CD4-positive, alpha-beta T cell treated with Interleukin-4 for 4 hours (primary cell): ENCODE data around the gene HBS1L.

Source experiments
- DNase-seq: peaks from one replicate; pipeline ENCODE4 v3.0.0-alpha.2; 2020

The HBS1L gene

GRCh38 chr6:135054569-135055498 is at the start of gene HBS1L:
HBS1L (minus strand) TSS chr6:135054822; CDS start chr6:135054691, 131 bp downstream.
- DNase-seq = peak; percentile 97

DNA sequence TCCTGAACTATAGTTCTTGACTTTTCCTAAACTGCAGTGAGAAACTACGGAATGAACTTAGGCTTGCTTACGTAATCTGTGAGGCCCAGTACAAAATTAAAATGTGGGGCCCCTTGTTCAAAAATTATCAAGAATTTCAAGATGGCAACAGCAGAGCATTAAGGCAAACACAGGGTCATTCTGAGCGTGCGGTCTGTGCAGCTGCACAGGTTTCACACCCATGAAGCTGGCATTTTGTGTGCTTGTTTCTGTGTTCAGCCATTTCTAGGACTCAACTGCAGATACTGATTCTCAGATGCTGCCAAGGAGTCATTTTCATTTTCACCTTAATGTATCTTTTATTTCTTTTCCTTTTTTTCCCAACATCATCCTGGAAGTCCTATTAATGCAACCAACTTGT is 49.6 kb upstream of the HBS1L start:
- no peak for DNase-seq

DNA sequence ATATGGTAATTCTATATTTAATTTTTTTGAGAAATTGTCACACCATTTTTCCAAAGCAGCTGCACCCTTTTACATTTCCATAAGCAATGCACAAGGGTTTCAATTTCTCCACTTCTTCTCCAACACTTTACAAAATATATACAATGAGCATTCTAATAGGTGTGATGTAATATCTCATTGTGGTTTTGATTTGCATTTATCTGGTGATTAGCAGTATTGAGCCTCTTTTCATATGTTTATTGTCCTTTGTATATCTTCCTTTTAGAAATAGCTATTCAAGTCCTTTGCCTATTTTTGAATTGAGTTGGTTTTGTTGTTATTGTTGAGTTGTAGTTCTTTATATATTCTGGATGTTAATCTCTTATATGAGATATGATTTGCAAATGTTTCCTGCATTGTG is 47.6 kb upstream of the HBS1L start:
- DNase-seq = no peak

- DNase-seq = no peak
These were observed 42.5 kb upstream of the HBS1L start for GRCh38 chr6:135097172-135097571.

DNA sequence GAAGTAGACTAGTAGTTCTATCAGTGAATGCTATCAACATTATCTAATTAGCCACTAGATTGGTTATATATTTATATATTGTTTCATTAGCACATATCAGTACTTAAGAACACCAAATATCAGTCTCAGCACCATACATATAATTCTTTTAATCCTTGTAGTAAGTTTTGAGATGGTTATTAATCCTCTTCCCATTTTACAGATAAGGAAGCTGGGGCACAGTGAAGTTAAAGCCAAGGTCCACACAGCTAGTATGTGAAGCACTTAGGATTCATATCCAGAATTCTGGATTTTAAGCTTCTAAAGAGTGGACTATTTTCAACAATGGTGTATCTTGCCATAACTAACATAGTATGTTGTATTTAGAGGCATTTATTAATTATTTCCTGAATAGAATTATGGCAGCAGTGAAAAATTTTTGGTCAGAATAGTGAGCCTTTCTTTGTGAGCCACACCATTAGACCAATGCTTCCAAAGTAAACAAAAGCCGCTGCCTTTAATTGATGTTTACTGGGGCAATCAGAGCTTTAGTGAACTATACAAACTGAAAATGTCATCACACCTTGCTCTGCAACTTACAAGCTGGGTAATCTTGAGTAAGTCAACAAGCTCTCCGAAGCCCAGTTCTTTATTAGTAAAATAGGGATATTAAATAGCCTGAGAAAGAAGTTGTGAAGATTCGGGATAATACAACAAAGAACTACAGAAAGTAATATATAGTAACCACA is 41.9 kb upstream of the HBS1L start:
- DNase-seq = no peak

GRCh38 chr6:135095716-135096115 is 41.1 kb upstream of the HBS1L start:
- DNase-seq = no peak

DNA sequence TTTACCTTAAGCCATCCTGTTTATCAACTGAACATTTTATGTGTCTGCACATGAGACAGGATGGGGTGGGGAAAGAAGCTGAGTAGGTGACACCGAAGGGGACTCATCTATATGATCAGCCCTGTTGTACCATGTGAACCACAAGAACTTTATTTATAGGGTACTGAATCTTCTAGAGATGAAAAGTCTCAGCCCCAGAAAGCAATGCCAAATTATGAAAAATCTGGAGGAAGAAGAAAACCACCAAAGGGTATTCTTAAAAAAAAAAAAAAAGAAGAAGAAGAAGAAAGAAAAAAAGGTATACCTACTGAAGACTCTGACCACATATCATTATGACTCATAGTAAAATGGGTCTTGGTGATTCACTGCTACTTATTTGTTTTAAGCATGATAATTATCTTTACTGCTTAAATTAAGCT is 39.8 kb upstream of the HBS1L start:
- peak; percentile 92 for DNase-seq

GRCh38 chr6:135093578-135093977 is 39.0 kb upstream of the HBS1L start:
- no peak for DNase-seq

DNA sequence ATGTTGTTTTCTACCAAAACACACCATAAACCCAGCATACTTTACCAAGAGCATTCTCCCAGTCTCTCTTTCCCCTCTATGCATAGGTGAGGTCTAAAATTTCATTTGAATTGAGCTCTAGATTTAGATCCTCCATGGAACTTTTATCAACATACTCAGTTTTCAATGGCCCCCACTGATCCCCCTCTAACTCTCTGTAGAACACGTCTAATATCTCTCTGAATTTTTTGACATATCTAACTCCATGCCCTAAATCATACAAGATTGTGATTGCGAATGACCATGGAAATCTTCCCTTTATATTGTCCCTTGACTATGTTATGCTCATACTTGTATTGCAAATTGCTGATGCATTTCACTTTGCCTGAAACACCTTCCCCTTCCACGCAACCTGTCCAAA is 38.1 kb upstream of the HBS1L start:
- no peak for DNase-seq

DNA sequence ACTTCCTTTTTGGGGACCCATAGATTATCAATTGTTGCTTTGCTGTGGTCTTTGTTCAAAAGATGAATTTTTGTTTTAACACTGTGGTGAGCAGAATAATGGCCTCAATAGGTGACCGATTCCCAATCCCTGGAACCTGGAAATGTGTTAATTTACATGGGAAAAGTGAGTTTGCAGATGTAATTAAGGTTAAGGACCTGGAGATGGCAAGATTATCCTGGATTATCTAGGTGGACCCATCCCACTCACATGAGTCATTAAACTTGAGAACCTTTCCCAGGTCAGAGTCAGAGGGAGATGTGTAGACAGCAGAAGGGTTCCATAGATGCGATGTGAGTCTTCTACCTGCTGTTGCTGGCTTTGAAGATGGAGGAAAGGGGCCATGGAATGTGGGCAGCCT is 36.2 kb upstream of the HBS1L start:
- no peak for DNase-seq

- DNase-seq = no peak
These were observed 35.3 kb upstream of the HBS1L start for GRCh38 chr6:135089901-135090300.

- peak; percentile 65 for DNase-seq
These were observed 34.5 kb upstream of the HBS1L start for GRCh38 chr6:135088818-135089809.

DNA sequence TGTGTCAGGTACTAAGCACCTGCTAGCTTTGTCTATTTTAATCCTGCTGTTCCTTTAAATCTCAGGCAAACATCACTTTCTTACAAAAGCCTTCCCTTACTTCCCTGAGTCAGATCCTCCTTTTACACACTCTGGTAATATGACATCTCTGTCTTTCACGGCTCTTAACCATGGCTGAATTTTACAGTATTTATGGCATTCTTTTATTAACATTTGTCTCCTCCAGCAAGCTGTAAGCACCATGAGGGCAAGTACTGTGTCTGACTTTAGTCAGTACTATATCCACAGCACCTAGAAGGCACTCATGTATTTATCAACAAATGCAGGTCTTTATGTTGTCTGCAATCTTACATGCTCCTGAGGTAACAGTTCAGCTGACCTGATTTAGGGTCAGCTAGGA is 33.7 kb upstream of the HBS1L start:
- no peak for DNase-seq

DNA sequence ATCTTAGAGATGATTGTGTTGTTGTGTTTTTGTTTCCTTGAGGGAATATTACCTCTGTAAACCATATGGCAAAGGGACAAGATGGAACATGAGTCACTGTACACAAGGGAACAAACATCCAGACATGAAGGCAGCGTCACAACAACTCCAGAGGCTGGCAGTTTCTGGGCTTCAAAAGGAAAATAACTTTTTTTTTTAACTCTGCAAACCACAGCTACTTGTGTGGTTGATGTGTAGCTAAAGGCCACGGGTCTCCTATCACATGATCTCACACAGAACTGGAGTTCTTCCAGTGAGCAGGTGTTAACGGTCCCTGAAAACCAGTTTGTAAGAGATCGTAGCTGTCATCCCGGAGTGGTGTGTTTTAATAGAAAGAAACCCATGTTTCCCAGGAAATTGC is 33.2 kb upstream of the HBS1L start:
- peak; percentile 78 for DNase-seq

DNA sequence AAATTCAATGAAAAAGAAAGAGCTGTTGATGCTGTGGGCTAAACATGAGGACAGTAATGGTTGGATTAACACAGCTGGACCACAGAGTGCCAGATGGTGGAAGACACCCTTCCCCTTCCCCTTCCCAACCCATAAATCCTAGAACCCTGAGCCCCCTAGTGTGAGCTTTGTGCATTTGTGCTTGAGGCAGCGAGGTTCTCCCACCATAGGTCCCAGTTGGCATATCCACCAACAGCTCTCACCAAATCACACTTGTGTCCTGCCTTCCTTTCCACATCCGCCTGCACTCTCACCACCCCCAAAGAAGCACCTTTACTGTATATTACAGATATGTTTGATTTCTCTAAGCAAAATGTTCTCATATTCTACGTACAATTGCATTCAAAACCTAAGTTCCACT is 32.8 kb upstream of the HBS1L start:
- no peak for DNase-seq

- DNase-seq = no peak
These were observed 31.8 kb upstream of the HBS1L start for GRCh38 chr6:135086414-135086764.

- no peak for DNase-seq
These were observed 31.2 kb upstream of the HBS1L start for GRCh38 chr6:135085700-135086413.

- no peak for DNase-seq
These were observed 30.3 kb upstream of the HBS1L start for GRCh38 chr6:135084916-135085269.

- DNase-seq = no peak
These were observed 29.6 kb upstream of the HBS1L start for GRCh38 chr6:135084001-135084915.

- no peak for DNase-seq
These were observed 27.3 kb upstream of the HBS1L start for GRCh38 chr6:135081966-135082365.

DNA sequence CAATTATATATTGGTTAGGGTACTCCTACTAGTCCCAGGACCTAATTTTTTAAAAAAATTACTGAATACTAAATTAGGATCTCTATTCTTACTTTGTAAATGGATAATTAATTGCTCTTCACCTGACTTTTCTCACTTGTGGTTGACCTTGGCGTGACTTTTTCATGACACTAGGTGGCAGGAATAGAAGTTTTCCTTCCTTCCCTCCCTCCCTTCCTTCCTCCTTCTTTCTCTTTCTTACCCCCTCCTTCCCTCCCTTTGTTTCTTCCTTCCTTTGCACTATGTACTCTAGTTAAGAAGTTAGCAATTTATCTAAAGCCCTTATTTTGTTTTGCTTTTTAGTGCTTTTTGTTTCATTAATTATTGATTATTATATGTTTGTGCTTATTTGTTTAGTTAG is 20.4 kb upstream of the HBS1L start:
- no peak for DNase-seq
